ES-I3 (cell line): ENCODE data around the gene MRPS34.

Experiments
- H3K36me3 ChIP-seq: 2 replicates; pipeline ENCODE4 v1.6.1; 2013; ENCODE audit warnings: mild to moderate bottlenecking, low read length, control low read depth, moderate library complexity; ENCODE audit not compliant: insufficient read depth
- H3K4me1 ChIP-seq: 2 replicates; pipeline ENCODE4 v1.6.1; 2013; ENCODE audit warnings: mild to moderate bottlenecking, control low read depth, low read length; ENCODE audit not compliant: insufficient read depth
- H3K9ac ChIP-seq: 2 replicates; pipeline ENCODE4 v1.6.1; 2013; ENCODE audit warnings: low read depth, mild to moderate bottlenecking, low read length, moderate library complexity
- H3K9me3 ChIP-seq: 2 replicates; pipeline ENCODE4 v1.6.1; 2013; ENCODE audit warnings: mild to moderate bottlenecking, low read length, moderate library complexity; ENCODE audit not compliant: control insufficient read depth, insufficient read depth

The MRPS34 gene

GRCh38 chr16:1763521-1764511 lies 9.1 kb downstream of the MRPS34 start:
- H3K4me1 ChIP-seq, result no peaks in the 10 kb centered on the region; the same call in 1 of the 2 replicates
- peak overlapping the region; percentile 22; the same call in 1 of the 2 replicates for H3K9ac ChIP-seq
- no peaks in the 10 kb centered on the region for H3K9me3 ChIP-seq
- H3K36me3 ChIP-seq, result no peaks in the 10 kb centered on the region

GRCh38 chr16:1762879-1763520 lies 9.9 kb downstream of the MRPS34 start:
- no peaks in the 10 kb centered on the region for H3K9me3 ChIP-seq
- H3K4me1 ChIP-seq, result no peaks in the 10 kb centered on the region; the same call in 1 of the 2 replicates
- no peaks in the 10 kb centered on the region for H3K36me3 ChIP-seq
- H3K9ac ChIP-seq, result no peak overlapping the region

GRCh38 chr16:1762196-1762878 lies 10.6 kb downstream of the MRPS34 start:
- Histone ChIP-seq H3K4me1 (no peaks in the 10 kb centered on the region; the same call in 1 of the 2 replicates), H3K36me3 (no peaks in the 10 kb centered on the region), H3K9me3 (no peaks in the 10 kb centered on the region), H3K9ac (no peak overlapping the region)

- no peaks in the 10 kb centered on the region for H3K9me3 ChIP-seq
Measured at GRCh38 chr16:1761751-1762150, 11.2 kb downstream of the MRPS34 start.

GRCh38 chr16:1760911-1761310 lies 12.0 kb downstream of the MRPS34 start:
- Histone ChIP-seq H3K9ac (no peak overlapping the region), H3K4me1 (no peaks in the 10 kb centered on the region; the same call in 1 of the 2 replicates), H3K9me3 (no peaks in the 10 kb centered on the region), H3K36me3 (no peaks in the 10 kb centered on the region)

More at GRCh38 chr16:1761751-1762150, 11.2 kb downstream of the MRPS34 start:
- no peaks in the 10 kb centered on the region; the same call in 1 of the 2 replicates for H3K4me1 ChIP-seq
- H3K36me3 ChIP-seq, result no peaks in the 10 kb centered on the region
- H3K9ac ChIP-seq, result no peak overlapping the region

- H3K9me3 ChIP-seq, result no peaks in the 10 kb centered on the region
- no peaks in the 10 kb centered on the region for H3K36me3 ChIP-seq
- H3K9ac ChIP-seq, result no peak overlapping the region
- no peaks in the 10 kb centered on the region; the same call in 1 of the 2 replicates for H3K4me1 ChIP-seq
Measured at GRCh38 chr16:1759511-1759910, 13.4 kb downstream of the MRPS34 start.

- Histone ChIP-seq H3K36me3 (no peaks in the 10 kb centered on the region), H3K4me1 (no peaks in the 10 kb centered on the region; the same call in 1 of the 2 replicates), H3K9me3 (no peaks in the 10 kb centered on the region), H3K9ac (no peak overlapping the region)
Measured at GRCh38 chr16:1758923-1759322, 14.0 kb downstream of the MRPS34 start.

- Histone ChIP-seq H3K36me3 (no peaks in the 10 kb centered on the region), H3K4me1 (no peaks in the 10 kb centered on the region; the same call in 1 of the 2 replicates), H3K9me3 (no peaks in the 10 kb centered on the region), H3K9ac (no peak overlapping the region)
Measured at GRCh38 chr16:1757714-1758461, 15.0 kb downstream of the MRPS34 start.

- no peaks in the 10 kb centered on the region for H3K9me3 ChIP-seq
- H3K4me1 ChIP-seq, result no peaks in the 10 kb centered on the region
- no peaks in the 10 kb centered on the region for H3K36me3 ChIP-seq
- H3K9ac ChIP-seq, result no peak overlapping the region
Measured at GRCh38 chr16:1754204-1754603, 18.7 kb downstream of the MRPS34 start.

- H3K4me1 ChIP-seq, result no peaks in the 10 kb centered on the region
- H3K9me3 ChIP-seq, result no peaks in the 10 kb centered on the region
- peaks cover 6% of the 10 kb centered on the region; the same call in 1 of the 2 replicates for H3K36me3 ChIP-seq
- no peak overlapping the region for H3K9ac ChIP-seq
Measured at GRCh38 chr16:1752853-1753252, 20.1 kb downstream of the MRPS34 start.

GRCh38 chr16:1751946-1752345 lies 21.0 kb downstream of the MRPS34 start:
- H3K4me1 ChIP-seq, result no peaks in the 10 kb centered on the region
- H3K36me3 ChIP-seq, result peaks cover 6% of the 10 kb centered on the region; the same call in 1 of the 2 replicates
- no peaks in the 10 kb centered on the region for H3K9me3 ChIP-seq
- H3K9ac ChIP-seq, result no peak overlapping the region

- peaks cover 6% of the 10 kb centered on the region; the same call in 1 of the 2 replicates for H3K36me3 ChIP-seq
- H3K4me1 ChIP-seq, result peaks cover 5% of the 10 kb centered on the region; the same call in 1 of the 2 replicates
- H3K9me3 ChIP-seq, result no peaks in the 10 kb centered on the region
- no peak overlapping the region for H3K9ac ChIP-seq
Measured at GRCh38 chr16:1749152-1750117, 23.5 kb downstream of the MRPS34 start.

- Histone ChIP-seq H3K36me3 (peaks cover 6% of the 10 kb centered on the region; the same call in 1 of the 2 replicates), H3K4me1 (peaks cover 5% of the 10 kb centered on the region; the same call in 1 of the 2 replicates), H3K9me3 (no peaks in the 10 kb centered on the region), H3K9ac (no peak overlapping the region)
Measured at GRCh38 chr16:1747934-1748333, 25.0 kb downstream of the MRPS34 start.
